GM13976 (cell line): ENCODE data around the gene FAM83B.
"Not testable (repeated sequence)": the region's sequence is repeated elsewhere in the genome, so short reads cannot be mapped to it uniquely, and the experiment has no call there.

Experiments
- DNase-seq: peaks from one replicate; pipeline ENCODE4 v3.0.0; 2012; ENCODE audit warnings: low spot score
- CTCF ChIP-seq: IDR thresholded peaks from 2 replicates; pipeline ENCODE4 v1.5.1; 2012; ENCODE audit warnings: borderline replicate concordance, mild to moderate bottlenecking; ENCODE audit not compliant: insufficient read depth; ENCODE audit errors: extremely low read depth, missing control alignments, control extremely low read depth
- in situ Hi-C: fragments of 300-500 bp; cut with MboI; formaldehyde crosslinking; loops from one replicate; pipeline ENCODE4 v1.12.0; 2022; ENCODE audit warnings: low sequenced_read_pairs, mixed read lengths, inconsistent platforms; ENCODE audit not compliant: unreplicated experiment

Gene FAM83B

GRCh38 chr6:54846243-54846856 lies at the start of gene FAM83B:
TSS of gene FAM83B (plus strand) at chr6:54846771. CDS start at chr6:54870247, 23,476 bp downstream.
- no peak for DNase-seq
- no peak for TF ChIP-seq CTCF
- in situ Hi-C loops: no loop called here

GRCh38 chr6:54796918-54797317 lies 49.7 kb upstream of the FAM83B start:
- DNase-seq, in situ Hi-C loops: not testable (repeated sequence)

GRCh38 chr6:54800050-54800600 lies 46.4 kb upstream of the FAM83B start:
- no peak for TF ChIP-seq CTCF
- no peak for DNase-seq
- in situ Hi-C loops: no loop called here

GRCh38 chr6:54801244-54801643 lies 45.3 kb upstream of the FAM83B start:
- no peak for DNase-seq
- in situ Hi-C loops: no loop called here
- no peak for TF ChIP-seq CTCF

- in situ Hi-C loops: no loop called here
- TF ChIP-seq CTCF: no peak
- no peak for DNase-seq
Observed at GRCh38 chr6:54801669-54802068, 44.9 kb upstream of the FAM83B start.

- TF ChIP-seq CTCF: no peak
- in situ Hi-C loops: no loop called here
- no peak for DNase-seq
Observed at GRCh38 chr6:54802775-54803634, 43.6 kb upstream of the FAM83B start.

GRCh38 chr6:54805077-54805476 lies 41.5 kb upstream of the FAM83B start:
- no peak for DNase-seq
- in situ Hi-C loops: no loop called here
- TF ChIP-seq CTCF: no peak
